IMR-90 (cell line): ENCODE measurements around the gene OSGEP. TPM values are rescaled to one million over a fixed set of nuclear protein-coding genes. Genes with fewer than 3 reads are reported as not detected.

Experiments used
- ATAC-seq: fragments of 200-7000 bp; cut with Tn5 transposase; 2 replicates; pipeline ENCODE4 v1.9.1; 2020; ENCODE audit warnings: low read depth, mild to moderate bottlenecking, moderate library complexity
- BruUV-seq: library from RNA; stranded (reverse); fragments of 400-500 nt; replicated peaks from 2 replicates; lab custom pipeline; 2021; lab: Mats Ljungman, UMichigan
- CTCF ChIA-PET: fragments of 300-600 bp; formaldehyde crosslinking; extraction: SDS; loops from one replicate; lab custom pipeline; 2021; ENCODE audit warnings: antibody characterized with exemption; lab: Yijun Ruan, JAX
- POLR2A ChIA-PET: fragments of 300-600 bp; sonication (Branson Sonifier 250); formaldehyde crosslinking; loops from one replicate; lab custom pipeline; 2022; ENCODE audit warnings: antibody characterized with exemption; ENCODE audit not compliant: unreplicated experiment; lab: Charles Lee
- DNase-seq: peaks from one replicate; pipeline ENCODE4 v3.0.0; 2013
- H2AFZ ChIP-seq: replicated peaks from 2 replicates; pipeline ENCODE3; 2013; ENCODE audit warnings: low read length, mild to moderate bottlenecking; ENCODE audit not compliant: poor library complexity
- H2AK5ac ChIP-seq: 2 replicates; pipeline ENCODE4 v1.6.1; 2013; ENCODE audit warnings: low read depth, low read length, inconsistent platforms
- H2AK9ac ChIP-seq: replicated peaks from 2 replicates; pipeline ENCODE3; 2013; ENCODE audit warnings: mild to moderate bottlenecking, low read depth, low read length, moderate library complexity; ENCODE audit not compliant: poor library complexity
- H2BK120ac ChIP-seq: 2 replicates; pipeline ENCODE4 v1.6.1; 2013; ENCODE audit warnings: low read depth, low read length, inconsistent platforms
- H2BK15ac ChIP-seq: 3 replicates; pipeline ENCODE4 v1.6.1; 2013; ENCODE audit warnings: low read depth, low read length, inconsistent platforms
- H2BK20ac ChIP-seq: 2 replicates; pipeline ENCODE4 v1.6.1; 2013; ENCODE audit warnings: low read depth, mild to moderate bottlenecking, inconsistent platforms, low read length, moderate library complexity
- H2BK5ac ChIP-seq: 2 replicates; pipeline ENCODE4 v1.6.1; 2013; ENCODE audit warnings: mild to moderate bottlenecking, low read depth, low read length, inconsistent platforms; ENCODE audit not compliant: poor library complexity, severe bottlenecking
- H3K14ac ChIP-seq: replicated peaks from 2 replicates; pipeline ENCODE4 v1.6.1; 2013; ENCODE audit warnings: low read depth, low read length, inconsistent platforms
- H3K18ac ChIP-seq: 2 replicates; pipeline ENCODE4 v1.6.1; 2013; ENCODE audit warnings: low read depth, low read length, control low read depth
- H3K23ac ChIP-seq: 2 replicates; pipeline ENCODE4 v1.6.1; 2013; ENCODE audit warnings: low read depth, low read length, inconsistent platforms
- H3K27ac ChIP-seq: 2 replicates; pipeline ENCODE4 v1.5.1; 2013; ENCODE audit warnings: mild to moderate bottlenecking, control low read depth, low read length; ENCODE audit not compliant: insufficient read depth
- H3K27me3 ChIP-seq: 2 replicates; pipeline ENCODE4 v1.6.1; 2013; ENCODE audit warnings: low read length; ENCODE audit not compliant: control insufficient read depth, insufficient read depth
- H3K36me3 ChIP-seq: 2 replicates; pipeline ENCODE4 v1.6.1; 2013; ENCODE audit warnings: low read length, mixed read lengths; ENCODE audit not compliant: control insufficient read depth, insufficient read depth
- H3K4ac ChIP-seq: 2 replicates; pipeline ENCODE4 v1.6.1; 2013; ENCODE audit warnings: low read depth, low read length, inconsistent platforms
- H3K4me1 ChIP-seq: 2 replicates; pipeline ENCODE4 v1.6.1; 2013; ENCODE audit warnings: low read length, mixed read lengths; ENCODE audit not compliant: control insufficient read depth, insufficient read depth
- H3K4me2 ChIP-seq: 2 replicates; pipeline ENCODE4 v1.6.1; 2013; ENCODE audit warnings: low read depth, mild to moderate bottlenecking, control low read depth, low read length, moderate library complexity
- H3K4me3 ChIP-seq: 2 replicates; pipeline ENCODE4 v1.5.1; 2013; ENCODE audit warnings: low read depth, mild to moderate bottlenecking, control low read depth, low read length, moderate library complexity; ENCODE audit not compliant: insufficient read depth
- H3K56ac ChIP-seq: 2 replicates; pipeline ENCODE4 v1.6.1; 2013; ENCODE audit warnings: low read length, inconsistent platforms; ENCODE audit not compliant: insufficient read depth; ENCODE audit errors: extremely low read depth
- H3K79me1 ChIP-seq, 2 experiments: 2 replicates each; pipeline ENCODE4 v1.6.1; 2013; ENCODE audit warnings: low read length in 2 of 2, inconsistent platforms in 1 of 2, low read depth in 1 of 2
- H3K9ac ChIP-seq: 2 replicates; pipeline ENCODE4 v1.6.1; 2013; ENCODE audit warnings: low read depth, low read length, control low read depth
- H3K9me1 ChIP-seq: 2 replicates; pipeline ENCODE4 v1.6.1; 2013; ENCODE audit warnings: low read length, inconsistent platforms; ENCODE audit not compliant: insufficient read depth
- H3K9me3 ChIP-seq: 2 replicates; pipeline ENCODE4 v1.6.1; 2013; ENCODE audit warnings: low read length; ENCODE audit not compliant: control insufficient read depth, insufficient read depth
- H4K20me1 ChIP-seq: 2 replicates; pipeline ENCODE4 v1.6.1; 2013; ENCODE audit warnings: low read length, inconsistent platforms; ENCODE audit not compliant: insufficient read depth
- H4K5ac ChIP-seq: 2 replicates; pipeline ENCODE4 v1.6.1; 2013; ENCODE audit warnings: mild to moderate bottlenecking, low read depth, low read length, control low read depth
- H4K8ac ChIP-seq, 2 experiments: 2 replicates each; pipeline ENCODE4 v1.6.1; 2013; ENCODE audit warnings: low read depth in 2 of 2, low read length in 2 of 2, control low read depth in 1 of 2, inconsistent platforms in 1 of 2
- H4K91ac ChIP-seq: 2 replicates; pipeline ENCODE4 v1.6.1; 2013; ENCODE audit warnings: low read depth, low read length, inconsistent platforms; ENCODE audit not compliant: insufficient read depth
- BHLHE40 ChIP-seq: fragments of 150-350 bp; IDR thresholded peaks from 2 replicates; pipeline ENCODE4 v1.6.1; 2016; ENCODE audit warnings: mild to moderate bottlenecking, low read depth, low read length
- CEBPB ChIP-seq: IDR thresholded peaks from 2 replicates; pipeline ENCODE4 v1.6.1; 2012; ENCODE audit warnings: low read depth, low read length, improper control_type of control experiment
- CHD1 ChIP-seq: IDR thresholded peaks from 2 replicates; pipeline ENCODE4 v1.6.1; 2012; ENCODE audit warnings: low read depth, low read length, improper control_type of control experiment
- CTCF ChIP-seq: conservative IDR thresholded peaks from 2 replicates; pipeline ENCODE4 v1.5.1; 2012; ENCODE audit warnings: mild to moderate bottlenecking, low read depth, low read length, improper control_type of control experiment
- FOS ChIP-seq: fragments of 150-350 bp; IDR thresholded peaks from 2 replicates; pipeline ENCODE4 v1.6.1; 2016; ENCODE audit warnings: low read depth, low read length
- MAFK ChIP-seq: IDR thresholded peaks from 2 replicates; pipeline ENCODE4 v1.6.1; 2012; ENCODE audit warnings: low read depth, low read length, improper control_type of control experiment
- MAZ ChIP-seq: IDR thresholded peaks from 2 replicates; pipeline ENCODE4 v1.6.1; 2012; ENCODE audit warnings: low read depth, mild to moderate bottlenecking, low read length, improper control_type of control experiment, moderate library complexity, borderline replicate concordance
- MXI1 ChIP-seq: IDR thresholded peaks from 2 replicates; pipeline ENCODE4 v1.6.1; 2012; ENCODE audit warnings: low read depth, mild to moderate bottlenecking, low read length, moderate library complexity, borderline replicate concordance
- NFE2L2 ChIP-seq: fragments of 150-350 bp; IDR thresholded peaks from 2 replicates; pipeline ENCODE4 v1.6.1; 2016; ENCODE audit warnings: low read depth, mild to moderate bottlenecking, low read length
- POLR2A ChIP-seq: IDR thresholded peaks from 2 replicates; pipeline ENCODE4 v1.6.1; 2012; ENCODE audit warnings: mild to moderate bottlenecking, low read depth, low read length
- RAD21 ChIP-seq: IDR thresholded peaks from 2 replicates; pipeline ENCODE4 v1.6.1; 2012; ENCODE audit warnings: low read length, improper control_type of control experiment
- RCOR1 ChIP-seq: IDR thresholded peaks from 2 replicates; pipeline ENCODE4 v1.6.1; 2012; ENCODE audit warnings: mild to moderate bottlenecking, low read length, improper control_type of control experiment; ENCODE audit not compliant: insufficient replicate concordance
- RFX5 ChIP-seq: IDR thresholded peaks from 2 replicates; pipeline ENCODE4 v1.8.0; 2012; ENCODE audit warnings: low read depth, mild to moderate bottlenecking, low read length, moderate library complexity
- SMC3 ChIP-seq: fragments of 150-350 bp; IDR thresholded peaks from 2 replicates; pipeline ENCODE4 v1.6.1; 2016; ENCODE audit warnings: low read depth, mild to moderate bottlenecking, antibody characterized with exemption, low read length, moderate library complexity
- WGBS, 2 experiments: methylation state at CpG; one replicate each; pipeline versions ENCODE4 v1.1.5 to v1.1.7; 2013; ENCODE audit warnings: missing lambda C conversion rate in 2 of 2; ENCODE audit not compliant: insufficient read length in 1 of 2; ENCODE audit errors: extremely low coverage in 2 of 2; 5-methylcytosine and 5-hydroxymethylcytosine counted together
- dilution Hi-C: fragments of 300-500 bp; cut with HindIII; formaldehyde crosslinking; loops from one replicate; pipeline ENCODE4 v1.14.3; 2018; ENCODE audit warnings: low sequenced_read_pairs; ENCODE audit not compliant: unreplicated experiment
- in situ Hi-C: fragments of 300-500 bp; cut with MboI; formaldehyde crosslinking; loops from 3 replicates; pipeline ENCODE4 v1.14.3; 2019; ENCODE audit warnings: low sequenced_read_pairs, inconsistent platforms, mixed read lengths
- intact Hi-C: fragments of 100-400 bp; cut with micrococcal nuclease; formaldehyde crosslinking; loops from 2 replicates; pipeline ENCODE4 v1.10.0; 2022
- polyA plus RNA-seq, 3 experiments: library from polyadenylated mRNA; depleted of rRNA; stranded (reverse); fragments of >200 nt; gene quantifications; 2 replicates each; pipeline ENCODE4 v1.2.3, GENCODE V29; 2012; ENCODE audit warnings: low replicate concordance in 1 of 3
- total RNA-seq: library from RNA; depleted of rRNA; stranded (reverse); fragments of >200 nt; gene quantifications from 2 replicates; pipeline ENCODE4 v1.2.3, GENCODE V29; 2012
- TF ChIP-seq, protein P1 (sequence below): fragments of 150-350 bp; IDR thresholded peaks from 2 replicates; pipeline ENCODE4 v1.6.1; 2016; ENCODE audit warnings: low read depth, mild to moderate bottlenecking, low read length, moderate library complexity, borderline replicate concordance
- TF ChIP-seq, protein P2 (sequence below): fragments of 150-350 bp; IDR thresholded peaks from 2 replicates; pipeline ENCODE4 v1.6.1; 2017; ENCODE audit warnings: mild to moderate bottlenecking, antibody characterized with exemption, low read length, low read depth

Gene OSGEP
- total and polyA plus RNA-seq, 2 of the 4 experiments (the other 2 are of a cell fraction) = 24.7 to 32.4 TPM

GRCh38 chr14:20421267-20421666 lies 33.3 kb downstream of the OSGEP start:
- no CpG with 5 or more reads among the region's 2 CpGs for WGBS, 2 experiments
- H3K9ac ChIP-seq = no peak overlapping the region
- in situ Hi-C loops (no loop called here), intact Hi-C loops (no loop called here), dilution Hi-C loops (no loop called here)
- H3K4me1 ChIP-seq = no peaks in the 10 kb centered on the region
- H2AK9ac ChIP-seq = no peak overlapping the region
- no peak overlapping the region for H3K18ac ChIP-seq
- peaks cover 3% of the 10 kb centered on the region for H3K27me3 ChIP-seq
- no peak overlapping the region for H4K8ac ChIP-seq
- no peaks in the 10 kb centered on the region for H3K36me3 ChIP-seq
- no peak overlapping the region for H2AFZ ChIP-seq
- H3K4me3 ChIP-seq = no peak overlapping the region
- no peak overlapping the region for H3K27ac ChIP-seq
- H2BK15ac ChIP-seq = no peak overlapping the region
- H3K9me1 ChIP-seq = no peaks in the 10 kb centered on the region
- no peak for TF ChIP-seq MAZ
- TF ChIP-seq POLR2A = no peak
- TF ChIP-seq CEBPB = no peak
- TF ChIP-seq RCOR1 = no peak
- TF ChIP-seq BHLHE40 = no peak
- no peak for TF ChIP-seq CTCF
- TF ChIP-seq MXI1 = no peak
- TF ChIP-seq SMC3 = no peak
- TF ChIP-seq MAFK = no peak
- no peak for TF ChIP-seq RFX5
- no peak for TF ChIP-seq RAD21
- TF ChIP-seq NFE2L2 = no peak
- TF ChIP-seq FOS = no peak
- TF ChIP-seq, protein P1, sequence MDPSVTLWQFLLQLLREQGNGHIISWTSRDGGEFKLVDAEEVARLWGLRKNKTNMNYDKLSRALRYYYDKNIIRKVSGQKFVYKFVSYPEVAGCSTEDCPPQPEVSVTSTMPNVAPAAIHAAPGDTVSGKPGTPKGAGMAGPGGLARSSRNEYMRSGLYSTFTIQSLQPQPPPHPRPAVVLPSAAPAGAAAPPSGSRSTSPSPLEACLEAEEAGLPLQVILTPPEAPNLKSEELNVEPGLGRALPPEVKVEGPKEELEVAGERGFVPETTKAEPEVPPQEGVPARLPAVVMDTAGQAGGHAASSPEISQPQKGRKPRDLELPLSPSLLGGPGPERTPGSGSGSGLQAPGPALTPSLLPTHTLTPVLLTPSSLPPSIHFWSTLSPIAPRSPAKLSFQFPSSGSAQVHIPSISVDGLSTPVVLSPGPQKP = no peak
- TF ChIP-seq, protein P2, sequence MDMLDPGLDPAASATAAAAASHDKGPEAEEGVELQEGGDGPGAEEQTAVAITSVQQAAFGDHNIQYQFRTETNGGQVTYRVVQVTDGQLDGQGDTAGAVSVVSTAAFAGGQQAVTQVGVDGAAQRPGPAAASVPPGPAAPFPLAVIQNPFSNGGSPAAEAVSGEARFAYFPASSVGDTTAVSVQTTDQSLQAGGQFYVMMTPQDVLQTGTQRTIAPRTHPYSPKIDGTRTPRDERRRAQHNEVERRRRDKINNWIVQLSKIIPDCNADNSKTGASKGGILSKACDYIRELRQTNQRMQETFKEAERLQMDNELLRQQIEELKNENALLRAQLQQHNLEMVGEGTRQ = no peak
- no peak for TF ChIP-seq CHD1
- H4K91ac ChIP-seq = no peak overlapping the region
- H3K4ac ChIP-seq = no peak overlapping the region
- no peak for DNase-seq
- ChIA-PET CTCF (no interaction called here), POLR2A (no interaction called here)
- ATAC-seq = no peak
- H3K79me1 ChIP-seq = no peaks in the 10 kb centered on the region
- no peak overlapping the region for H3K14ac ChIP-seq
- H2BK120ac ChIP-seq = no peak overlapping the region
- H3K23ac ChIP-seq = no peak overlapping the region
- no peaks in the 10 kb centered on the region for H3K9me3 ChIP-seq
- no peak overlapping the region for H3K56ac ChIP-seq
- BruUV-seq = no TSS peak
- H3K4me2 ChIP-seq = no peak overlapping the region
- no peaks in the 10 kb centered on the region for H4K20me1 ChIP-seq
- H2AK5ac ChIP-seq = no peak overlapping the region
- no peak overlapping the region for H2BK20ac ChIP-seq
- H2BK5ac ChIP-seq = no peak overlapping the region
- H4K5ac ChIP-seq = no peak overlapping the region
